ENCODE data around the gene ACER2. TPM values are rescaled to one million over a fixed set of nuclear protein-coding genes. Genes with fewer than 3 reads are reported as not detected.

Gene ACER2
- total and polyA plus RNA-seq, 10 of the 15 experiments (the other 5 are each of a cell fraction or from before 2014, with no cell fraction given): 0.07 to 3.1 (median 2.2) TPM

GRCh38 chr9:19456426-19456825 lies 47.6 kb downstream of the ACER2 start:
- ChIA-PET RAD21 (ENCODE audit: unreplicated experiment) (interaction anchor here (0.6 to 4.0 kb wide), 21 partner anchors 9 to 1198 kb away, joined by 3 to 31 read pairs (median 4); partner anchors contain the start of genes ACER2, RPS6 and RRAGA), CTCF (interaction anchor here (0.5 to 6.8 kb wide), 28 partner anchors 9 to 1201 kb away, joined by 3 to 102 read pairs (median 6); partner anchors contain the start of genes RPS6 and RRAGA), POLR2A (interaction anchor here (0.6 to 1.4 kb wide), 5 partner anchors 41 to 295 kb away, joined by 3 to 4 read pairs (median 3); partner anchors contain the start of genes DENND4C and RPS6), SMC1A (ENCODE audit: uncharacterized antibody, unreplicated experiment) (interaction anchor here (0.8 to 4.7 kb wide), 12 partner anchors 14 to 1201 kb away, joined by 3 to 34 read pairs (median 5); no protein-coding TSS in a partner anchor)
- H3K27me3 ChIP-seq (replicated peaks in 1 of 2; ENCODE audit: control insufficient read depth in 2 of 2, insufficient read depth in 2 of 2, low read length in 1 of 2): no peaks in the 10 kb centered on the region
- H2AFZ ChIP-seq (ENCODE audit: control insufficient read depth, low read depth, low read length): peak overlapping the region; percentile 82
- 31% methylated on average over 3 of the region's 3 CpGs for WGBS (ENCODE audit: insufficient coverage, insufficient replicate concordance, low lambda C conversion rate, missing lambda C conversion rate)
- no peak overlapping the region for H3K4me3 ChIP-seq
- intact Hi-C loops (cut with micrococcal nuclease; ENCODE audit: unreplicated experiment): loop anchor here (2.0 to 5.0 kb wide), 6 partner anchors 76 to 1199 kb away; partner anchors contain the start of genes DENND4C, RPS6 and RRAGA
- peak overlapping the region; percentile 41; the same call in 1 of the 2 replicates for H3K9ac ChIP-seq (ENCODE audit: control insufficient read depth, insufficient read depth, low read length)
- FAIRE-seq: no peak
- no peaks in the 10 kb centered on the region for H3K9me3 ChIP-seq (replicated peaks; ENCODE audit: control insufficient read depth, insufficient read depth, low read length)
- no peaks in the 10 kb centered on the region; the same call in 1 of the 2 replicates for H3K79me2 ChIP-seq (ENCODE audit: control insufficient read depth, insufficient read depth, low read length)
- peak; percentile 28 for ATAC-seq
- no TSS peak for BruUV-seq (replicated peaks)
- no peaks in the 10 kb centered on the region for H4K20me1 ChIP-seq (ENCODE audit: control insufficient read depth, insufficient read depth)
- no peak overlapping the region for H3K27ac ChIP-seq (ENCODE audit: control insufficient read depth, insufficient read depth)
- in situ Hi-C loops (cut with MboI): loop anchor here (5.0 to 25.0 kb wide), 3 partner anchors 352 to 1194 kb away; partner anchors contain the start of genes HAUS6 and RRAGA
- peaks cover 10% of the 10 kb centered on the region for H3K4me1 ChIP-seq (ENCODE audit: control insufficient read depth, insufficient read depth, low read length)
- H3K4me2 ChIP-seq (ENCODE audit: control insufficient read depth, insufficient read depth): peak overlapping the region; percentile 59
- H3K36me3 ChIP-seq (ENCODE audit: control insufficient read depth in 2 of 2, insufficient read depth in 2 of 2, low read length in 1 of 2): no peaks in the 10 kb centered on the region
- TF ChIP-seq RUNX3 (IDR thresholded peaks at IDR 0.05; ENCODE audit: low read length) (peak; percentile 23; the same call in 1 of the 2 replicates), KDM1A (IDR thresholded peaks at IDR 0.05; ENCODE audit: borderline replicate concordance) (no peak)
- no peak for DNase-seq (ENCODE audit: low read depth, low spot score)

- peak overlapping the region; percentile 47; the same call in 1 of the 2 replicates for H3K4me3 ChIP-seq
- H2AFZ ChIP-seq (ENCODE audit: control insufficient read depth, low read depth, low read length): peak overlapping the region; percentile 82
- ChIA-PET CTCF (interaction anchor here (0.6 to 6.8 kb wide), 59 partner anchors 8 to 1202 kb away, joined by 3 to 102 read pairs (median 4); partner anchors contain the start of genes RPS6 and RRAGA), POLR2A (interaction anchor here (1.0 to 1.4 kb wide), 4 partner anchors 40 to 227 kb away, joined by 3 read pairs; partner anchors contain the start of genes DENND4C and RPS6), RAD21 (ENCODE audit: unreplicated experiment) (interaction anchor here (0.5 to 4.0 kb wide), 32 partner anchors 8 to 1203 kb away, joined by 3 to 31 read pairs (median 4); partner anchors contain the start of genes ACER2, DENND4C, RPS6 and RRAGA), SMC1A (ENCODE audit: uncharacterized antibody, unreplicated experiment) (interaction anchor here (0.6 to 4.7 kb wide), 29 partner anchors 16 to 1202 kb away, joined by 3 to 34 read pairs (median 5); partner anchors contain the start of genes RPS6 and RRAGA)
- peak; percentile 69 for FAIRE-seq
- 43% methylated on average over 12 of the region's 12 CpGs for WGBS (ENCODE audit: insufficient coverage, insufficient replicate concordance, low lambda C conversion rate, missing lambda C conversion rate)
- DNase-seq (ENCODE audit: low read depth, low spot score): peak; percentile 46
- H3K4me1 ChIP-seq (ENCODE audit: control insufficient read depth, insufficient read depth, low read length): peaks cover 6% of the 10 kb centered on the region
- H3K27me3 ChIP-seq (replicated peaks in 1 of 2; ENCODE audit: control insufficient read depth in 2 of 2, insufficient read depth in 2 of 2, low read length in 1 of 2): no peaks in the 10 kb centered on the region
- in situ Hi-C loops (cut with MboI): loop anchor here (5.0 to 25.0 kb wide), 3 partner anchors 352 to 1195 kb away; partner anchors contain the start of genes HAUS6 and RRAGA
- H3K9ac ChIP-seq (ENCODE audit: control insufficient read depth, insufficient read depth, low read length): no peak overlapping the region
- intact Hi-C loops (cut with micrococcal nuclease; ENCODE audit: unreplicated experiment): loop anchor here (2.0 to 5.0 kb wide), 6 partner anchors 76 to 1200 kb away; partner anchors contain the start of genes DENND4C, RPS6 and RRAGA
- peak; percentile 93 for ATAC-seq
- no peaks in the 10 kb centered on the region for H3K36me3 ChIP-seq (ENCODE audit: control insufficient read depth in 2 of 2, insufficient read depth in 2 of 2, low read length in 1 of 2)
- H3K9me3 ChIP-seq (replicated peaks; ENCODE audit: control insufficient read depth, insufficient read depth, low read length): no peaks in the 10 kb centered on the region
- H3K79me2 ChIP-seq (ENCODE audit: control insufficient read depth, insufficient read depth, low read length): no peaks in the 10 kb centered on the region; the same call in 1 of the 2 replicates
- peak overlapping the region; percentile 61; the same call in 1 of the 2 replicates for H3K4me2 ChIP-seq (ENCODE audit: control insufficient read depth, insufficient read depth)
- BruUV-seq (replicated peaks): no TSS peak
- no peaks in the 10 kb centered on the region for H4K20me1 ChIP-seq (ENCODE audit: control insufficient read depth, insufficient read depth)
- H3K27ac ChIP-seq (ENCODE audit: control insufficient read depth, insufficient read depth): no peak overlapping the region
- TF ChIP-seq LARP7 (IDR thresholded peaks at IDR 0.05) (no peak), CHD2 (IDR thresholded peaks at IDR 0.05; ENCODE audit: borderline replicate concordance, low read depth, low read length) (no peak), POLR2A (IDR thresholded peaks at IDR 0.05; ENCODE audit: low read depth, low read length) (no peak), YY1 (IDR thresholded peaks at IDR 0.05; ENCODE audit: low read depth, low read length) (peak; percentile 68; the same call in 1 of the 2 replicates), ZNF24 (IDR thresholded peaks at IDR 0.05) (no peak), IKZF1 (conservative IDR thresholded peaks at IDR 0.05) (no peak; the same call in 1 of the 2 replicates)
- TF ChIP-seq, protein P1, sequence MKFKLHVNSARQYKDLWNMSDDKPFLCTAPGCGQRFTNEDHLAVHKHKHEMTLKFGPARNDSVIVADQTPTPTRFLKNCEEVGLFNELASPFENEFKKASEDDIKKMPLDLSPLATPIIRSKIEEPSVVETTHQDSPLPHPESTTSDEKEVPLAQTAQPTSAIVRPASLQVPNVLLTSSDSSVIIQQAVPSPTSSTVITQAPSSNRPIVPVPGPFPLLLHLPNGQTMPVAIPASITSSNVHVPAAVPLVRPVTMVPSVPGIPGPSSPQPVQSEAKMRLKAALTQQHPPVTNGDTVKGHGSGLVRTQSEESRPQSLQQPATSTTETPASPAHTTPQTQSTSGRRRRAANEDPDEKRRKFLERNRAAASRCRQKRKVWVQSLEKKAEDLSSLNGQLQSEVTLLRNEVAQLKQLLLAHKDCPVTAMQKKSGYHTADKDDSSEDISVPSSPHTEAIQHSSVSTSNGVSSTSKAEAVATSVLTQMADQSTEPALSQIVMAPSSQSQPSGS (IDR thresholded peaks at IDR 0.05; ENCODE audit: low read length): no peak
- TF ChIP-seq, protein P2, sequence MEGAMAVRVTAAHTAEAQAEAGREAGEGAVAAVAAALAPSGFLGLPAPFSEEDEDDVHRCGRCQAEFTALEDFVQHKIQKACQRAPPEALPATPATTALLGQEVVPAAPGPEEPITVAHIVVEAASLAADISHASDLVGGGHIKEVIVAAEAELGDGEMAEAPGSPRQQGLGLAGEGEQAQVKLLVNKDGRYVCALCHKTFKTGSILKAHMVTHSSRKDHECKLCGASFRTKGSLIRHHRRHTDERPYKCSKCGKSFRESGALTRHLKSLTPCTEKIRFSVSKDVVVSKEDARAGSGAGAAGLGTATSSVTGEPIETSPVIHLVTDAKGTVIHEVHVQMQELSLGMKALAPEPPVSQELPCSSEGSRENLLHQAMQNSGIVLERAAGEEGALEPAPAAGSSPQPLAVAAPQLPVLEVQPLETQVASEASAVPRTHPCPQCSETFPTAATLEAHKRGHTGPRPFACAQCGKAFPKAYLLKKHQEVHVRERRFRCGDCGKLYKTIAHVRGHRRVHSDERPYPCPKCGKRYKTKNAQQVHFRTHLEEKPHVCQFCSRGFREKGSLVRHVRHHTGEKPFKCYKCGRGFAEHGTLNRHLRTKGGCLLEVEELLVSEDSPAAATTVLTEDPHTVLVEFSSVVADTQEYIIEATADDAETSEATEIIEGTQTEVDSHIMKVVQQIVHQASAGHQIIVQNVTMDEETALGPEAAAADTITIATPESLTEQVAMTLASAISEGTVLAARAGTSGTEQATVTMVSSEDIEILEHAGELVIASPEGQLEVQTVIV (IDR thresholded peaks at IDR 0.05; ENCODE audit: borderline replicate concordance, partially characterized antibody): no peak
Observed at GRCh38 chr9:19456996-19457692, 48.3 kb downstream of the ACER2 start.

All from GM12878 (cell line).